GM18909 (cell line): ENCODE measurements around the gene TMEM242.

Experiments used
- ATAC-seq: cut with Tn5 transposase; IDR thresholded peaks from one replicate; pipeline ENCODE4 v1.9.1; 2021; ENCODE audit warnings: mild to moderate bottlenecking; ENCODE audit not compliant: unreplicated experiment, poor library complexity

The TMEM242 gene

GRCh38 chr6:157291356-157291755 lies 32.0 kb downstream of the TMEM242 start:
- no peak for ATAC-seq

GRCh38 chr6:157290797-157291196 lies 32.5 kb downstream of the TMEM242 start:
- no peak for ATAC-seq

DNA sequence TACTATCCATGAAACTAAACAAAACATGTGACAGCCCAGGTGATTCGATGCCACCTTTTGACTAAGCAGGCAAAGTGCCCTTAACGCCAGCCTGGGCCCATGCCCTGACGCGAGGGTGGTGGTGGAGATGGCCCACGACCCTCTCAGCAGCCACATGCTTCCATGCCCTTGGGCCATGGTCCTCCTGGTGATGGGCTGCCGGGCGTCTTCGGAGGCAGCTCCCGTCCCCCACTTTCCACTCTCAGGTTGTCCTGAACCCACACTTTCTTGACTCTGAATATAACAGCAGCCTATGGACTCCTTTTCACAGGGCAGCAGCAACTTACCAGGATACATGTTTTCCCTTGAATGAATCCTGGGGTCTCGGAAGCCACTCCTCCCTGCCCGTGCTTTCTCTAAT lies 33.6 kb downstream of the TMEM242 start:
- no peak for ATAC-seq

GRCh38 chr6:157288575-157288974 lies 34.7 kb downstream of the TMEM242 start:
- no peak for ATAC-seq

- ATAC-seq = no peak
Measured at GRCh38 chr6:157287923-157288322, 35.4 kb downstream of the TMEM242 start.

DNA sequence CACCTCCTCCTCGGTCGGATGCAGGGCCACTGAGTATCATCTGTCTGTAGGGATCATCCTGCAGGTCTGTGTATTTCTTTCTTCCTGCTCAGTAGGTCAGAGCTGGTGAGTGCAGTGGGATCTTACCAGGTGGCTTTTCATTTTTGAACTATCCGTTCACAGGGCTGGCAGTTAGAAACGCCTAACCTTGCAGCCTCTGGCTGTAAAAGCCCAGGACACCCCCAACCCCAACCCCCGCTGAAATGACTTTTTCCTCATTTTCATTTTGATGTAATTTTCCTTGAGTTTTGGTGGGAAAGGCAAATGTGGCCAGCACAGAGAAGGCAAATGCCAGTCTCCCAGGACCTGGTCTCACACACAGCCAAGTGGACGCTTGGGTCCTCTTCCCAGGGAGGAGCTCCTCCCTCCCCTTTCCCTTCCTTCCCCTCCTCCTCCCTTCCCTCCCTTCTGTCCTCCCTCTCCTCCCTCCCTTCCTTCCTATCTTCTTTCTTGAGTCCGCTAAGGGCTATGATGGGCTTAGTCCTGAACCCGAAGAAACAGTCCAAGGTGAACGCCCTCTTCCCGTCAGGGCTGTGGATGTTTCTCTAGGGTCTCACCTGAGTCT lies 36.0 kb downstream of the TMEM242 start:
- ATAC-seq = no peak

DNA sequence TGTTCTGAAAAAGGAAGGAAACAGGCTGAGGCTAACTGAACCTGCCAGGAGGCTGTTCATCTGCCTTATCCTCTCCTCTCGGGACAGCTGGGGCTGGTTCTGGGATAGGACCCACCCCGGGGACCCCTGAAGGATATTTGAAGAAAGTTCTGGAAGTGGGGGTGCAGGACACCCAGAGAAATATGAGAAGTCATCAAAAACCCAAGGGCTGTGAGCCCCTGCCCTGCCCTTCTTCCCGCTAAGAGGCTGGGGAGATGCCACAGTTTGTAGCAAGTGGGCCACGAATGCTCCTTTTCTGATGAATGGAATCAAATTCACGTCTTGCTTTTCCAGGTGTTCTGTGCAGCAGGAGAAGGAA lies 37.9 kb downstream of the TMEM242 start:
- no peak for ATAC-seq

GRCh38 chr6:157284738-157285421 lies 38.4 kb downstream of the TMEM242 start:
- ATAC-seq = no peak

DNA sequence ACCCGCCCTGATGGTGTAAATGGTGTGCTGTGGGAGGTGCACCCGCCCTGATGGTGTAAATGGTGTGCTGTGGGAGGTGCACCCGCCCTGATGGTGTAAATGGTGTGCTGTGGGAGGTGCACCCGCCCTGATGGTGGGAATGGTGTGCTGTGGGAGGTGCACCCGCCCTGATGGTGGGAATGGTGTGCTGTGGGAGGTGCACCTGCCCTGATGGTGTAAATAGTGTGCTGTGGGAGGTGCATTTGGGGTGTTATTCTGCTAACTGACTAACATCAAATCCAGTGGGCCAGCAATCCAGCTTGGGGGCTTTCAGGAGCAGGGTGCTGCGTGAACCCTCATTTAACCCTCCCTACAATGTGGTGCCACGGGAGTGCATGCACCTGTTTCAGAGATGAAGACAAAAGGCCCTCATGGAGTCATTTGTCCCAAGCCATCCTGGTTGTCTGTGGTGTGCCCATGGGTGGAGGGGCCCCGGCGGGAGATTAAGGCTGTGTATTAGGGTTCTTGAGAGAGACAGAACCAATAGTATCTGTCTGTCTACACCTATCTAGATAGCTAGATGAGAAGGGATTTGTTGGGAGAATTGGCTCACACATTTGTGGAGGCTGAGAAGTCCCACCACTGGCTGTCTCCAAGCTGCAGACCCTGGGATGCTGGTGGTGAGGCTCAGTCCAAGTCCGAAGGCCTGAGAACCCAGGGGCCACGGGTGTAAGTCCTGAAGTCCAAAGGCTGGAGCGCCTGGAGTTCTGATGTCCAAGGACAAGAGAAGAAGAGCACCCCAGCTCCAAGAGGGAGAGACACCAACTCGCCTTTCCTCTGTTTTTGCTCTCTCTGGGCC lies 39.2 kb downstream of the TMEM242 start:
- ATAC-seq = no peak

DNA sequence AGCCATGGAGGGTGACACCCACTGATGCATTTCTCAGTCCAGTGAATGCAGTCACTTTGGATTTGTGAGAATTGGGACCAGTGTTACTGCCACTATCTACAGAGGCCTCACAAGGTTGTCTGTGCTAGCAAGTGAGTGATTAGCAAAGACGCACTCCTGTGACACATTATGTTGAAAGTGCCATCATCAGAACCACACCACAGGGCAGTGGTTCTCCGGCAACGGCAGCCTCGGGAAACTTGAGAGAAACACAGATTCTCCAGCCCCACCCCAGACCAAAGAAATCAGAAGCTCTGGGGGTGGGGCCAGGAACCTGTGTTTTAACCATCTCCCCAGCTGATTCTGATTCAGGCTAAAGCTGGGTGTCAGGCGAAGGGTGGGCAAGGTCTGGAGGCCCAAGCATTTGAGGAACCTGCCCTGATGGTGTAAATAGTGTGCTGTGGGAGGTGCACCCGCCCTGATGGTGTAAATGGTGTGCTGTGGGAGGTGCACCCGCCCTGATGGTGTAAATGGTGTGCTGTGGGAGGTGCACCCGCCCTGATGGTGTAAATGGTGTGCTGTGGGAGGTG lies 39.9 kb downstream of the TMEM242 start:
- ATAC-seq = no peak

DNA sequence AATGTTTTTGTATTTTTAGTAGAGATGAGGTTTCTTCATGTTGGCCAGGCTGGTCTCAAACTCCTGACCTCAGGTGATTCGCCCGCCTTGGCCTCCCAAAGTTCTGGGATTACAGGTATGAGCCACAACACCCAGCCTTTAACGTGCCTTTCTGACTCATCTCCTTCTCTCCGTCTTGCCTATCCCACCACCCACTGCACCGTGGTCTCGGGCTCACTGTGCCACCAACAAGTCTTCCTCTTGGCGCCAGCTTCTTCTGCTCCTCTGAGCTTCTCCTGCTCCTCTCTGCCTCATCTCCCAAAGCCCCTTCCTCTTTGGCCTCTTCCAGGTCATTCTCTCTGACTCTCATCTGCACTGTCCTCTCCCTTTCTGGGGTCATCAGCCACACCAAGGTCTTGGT lies 41.0 kb downstream of the TMEM242 start:
- ATAC-seq = no peak

- ATAC-seq = no peak
Measured at GRCh38 chr6:157281570-157281969, 41.7 kb downstream of the TMEM242 start.

DNA sequence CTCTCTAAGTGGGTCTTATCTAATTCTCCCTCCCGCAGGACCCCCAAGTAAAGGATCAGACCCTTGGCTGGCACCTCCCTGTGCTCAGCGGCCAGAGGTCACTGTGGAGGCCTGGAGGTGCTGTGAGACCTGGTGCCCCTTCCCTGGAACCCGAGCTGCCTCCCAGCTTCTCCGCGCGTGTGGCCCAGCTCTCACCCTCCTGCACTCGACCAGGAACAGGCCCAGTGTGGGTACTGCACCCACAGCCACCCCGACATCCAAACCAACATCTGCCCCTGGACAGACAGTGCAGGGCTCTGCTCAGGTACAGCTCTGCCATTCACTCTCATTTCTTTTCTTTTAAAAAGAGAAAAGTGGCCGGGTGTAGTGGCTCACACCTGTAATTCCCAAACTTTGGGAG lies 42.4 kb downstream of the TMEM242 start:
- no peak for ATAC-seq

DNA sequence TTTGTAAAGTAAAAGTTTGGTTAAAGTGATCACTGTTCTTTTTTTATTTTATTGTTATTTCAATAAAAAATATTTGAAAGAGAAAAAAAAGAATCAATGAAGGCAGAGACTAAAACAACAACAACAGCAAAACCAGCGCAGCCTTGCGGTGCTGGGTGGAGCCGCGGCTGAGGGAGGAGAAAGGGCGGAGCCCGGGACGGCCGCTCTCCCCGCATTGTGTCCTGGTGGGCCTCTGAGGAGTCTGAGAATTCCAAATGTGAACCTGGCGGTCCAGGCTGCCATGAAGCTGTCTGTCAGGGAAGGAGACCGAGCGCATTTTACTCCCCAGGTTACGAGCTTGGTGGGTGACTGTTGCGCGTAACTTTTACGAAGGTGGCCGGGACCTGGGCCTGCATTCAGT lies 43.2 kb downstream of the TMEM242 start:
- ATAC-seq = no peak

GRCh38 chr6:157278171-157278570 lies 45.1 kb downstream of the TMEM242 start:
- no peak for ATAC-seq

DNA sequence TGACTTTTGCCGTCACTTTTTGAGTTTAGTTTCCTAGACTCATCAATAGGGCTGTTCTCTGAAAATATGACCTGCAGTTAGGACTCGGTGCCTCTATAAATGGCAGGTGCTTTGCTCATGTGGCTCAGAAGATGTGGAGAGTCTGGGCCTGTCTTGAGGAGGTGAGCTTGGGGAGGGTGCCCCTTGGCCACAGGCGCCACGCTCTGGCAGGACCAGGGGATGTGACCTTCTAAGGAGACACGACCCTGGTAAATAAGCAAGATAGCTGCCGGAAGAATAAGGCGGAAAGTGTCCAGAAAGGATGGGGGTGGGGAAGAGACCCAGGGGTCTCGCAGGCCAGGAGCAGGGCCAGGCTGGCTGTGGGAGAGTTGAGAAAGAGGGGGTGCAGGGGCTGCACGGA lies 46.6 kb downstream of the TMEM242 start:
- no peak for ATAC-seq

DNA sequence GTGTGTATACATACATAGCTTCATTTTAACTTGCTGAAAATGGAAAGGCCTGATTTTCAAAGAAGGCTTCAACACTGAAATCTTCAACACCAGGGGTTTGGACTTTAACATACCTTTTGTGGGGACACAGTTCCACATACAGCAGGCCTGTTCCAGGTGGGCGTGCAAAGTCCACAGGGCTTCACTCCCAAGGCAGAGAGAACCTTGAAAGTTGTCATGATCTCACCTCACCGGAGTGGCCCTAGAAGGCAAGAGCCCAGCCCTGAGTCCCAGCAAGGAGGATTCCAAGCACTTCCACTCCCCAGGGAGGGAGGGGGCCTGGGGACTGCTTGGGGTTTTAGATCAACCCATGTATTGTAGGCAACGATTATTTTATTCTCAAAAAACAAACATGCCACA lies 47.2 kb downstream of the TMEM242 start:
- no peak for ATAC-seq

- ATAC-seq = peak; percentile 92
Measured at GRCh38 chr6:157274471-157275226, 48.7 kb downstream of the TMEM242 start.

GRCh38 chr6:157273756-157274470 lies 49.4 kb downstream of the TMEM242 start:
- ATAC-seq = peak; percentile 46
